Pancreas (tissue), 10 donors: ENCODE results near the gene EXOSC10. TPM values are rescaled to one million over a fixed set of nuclear protein-coding genes. Genes with fewer than 3 reads are reported as not detected.

Experiments used
- ATAC-seq, 4 donors: fragments of 200-7000 bp; cut with Tn5 transposase; one replicate each; pipeline versions ENCODE4 v1.8.0 to v1.9.1; 2020; ENCODE audit warnings: mild to moderate bottlenecking in 4 of 4, moderate library complexity in 4 of 4
- DNase-seq, 6 donors: peaks; one replicate each; pipeline ENCODE4 v3.0.0-alpha.2; 2020
- FAIRE-seq: peaks from 2 replicates; lab custom pipeline; 2012; peaks lifted over from hg19 to GRCh38; lab: Jason Lieb, UNC
- H3K27ac ChIP-seq, 4 donors: fragments of 200-600 bp; sonication (generic); 1 replicate in 3 of 4; 2 replicates in 1 of 4; pipeline versions ENCODE4 v1.5.0 to v1.8.0; 2020
- H3K27me3 ChIP-seq, 4 donors: fragments of 200-600 bp; one replicate each; pipeline ENCODE4 v1.8.0; 2021
- H3K36me3 ChIP-seq, 3 donors: fragments of 200-600 bp; sonication (generic) in 1 of 3; one replicate each; pipeline versions ENCODE4 v1.5.0 to v1.8.0; 2020 to 2021
- H3K4me1 ChIP-seq, 3 donors: fragments of 200-600 bp; one replicate each; pipeline ENCODE4 v1.8.0; 2021
- H3K4me3 ChIP-seq, 4 donors: fragments of 200-600 bp; sonication (generic) in 2 of 4; one replicate each; pipeline versions ENCODE4 v1.5.0 to v1.8.0; 2020 to 2021
- H3K9me3 ChIP-seq, 4 donors: fragments of 200-600 bp; one replicate each; pipeline ENCODE4 v1.8.0; 2021
- WGBS, 2 donors: extraction: QIAGEN DNeasy Blood & Tissue Kit; methylation state at CpG; one replicate each; pipeline ENCODE4 v1.1.7; 2013; 5-methylcytosine and 5-hydroxymethylcytosine counted together
- intact Hi-C, 3 donors: fragments of 100-400 bp; cut with DNase I; formaldehyde crosslinking; loops; one replicate each; pipeline versions ENCODE4 v1.11.1 to v1.14.2; 2022
- polyA plus RNA-seq, 2 donors: library from polyadenylated mRNA; stranded (reverse); fragments of 200-250 nt; gene quantifications; one replicate each; pipeline ENCODE4 v1.2.3, GENCODE V29; 2013
- total RNA-seq, 6 donors: library from RNA; stranded (reverse); fragmentation: NEBNext Ultra II Directional in 4 of 6; extraction: Animal tissue kit (Norgen Biotek cat#: 25700) in 4 of 6; gene quantifications; one replicate each; pipeline versions ENCODE4 v1.2.1 to v1.2.4, GENCODE V29; 2021 to 2023
- TF ChIP-seq, protein P1 (sequence below), 4 donors: fragments of 200-600 bp; sonication (generic) in 3 of 4; IDR thresholded peaks; one replicate each; pipeline versions ENCODE4 v1.5.0 to v1.8.0; 2021; ENCODE audit warnings: antibody characterized with exemption in 4 of 4
- donor health status: healthy with polysubstance abuse.
- donor health status: DM: no; HTN: no; CAD: no; lungs with moderate emphysema.
- donor health status: DM: no; HTN: no; CAD: no.
- donor health status: control.
- donor health status: control.
- donor health status: Bipolar disorder and iron deficiency.
- donor health status: DM: yes; HTN: yes; CAD: no.
- donor health status: DM: no; HTN: no; CAD: no.
- donor health status: DM: no; HTN: no; CAD: no.
- donor health status: DM: yes; HTN: yes; CAD: no.

Gene EXOSC10
- total and polyA plus RNA-seq, 8 donors, result 16.3 to 65.1 (median 22.3) TPM

GRCh38 chr1:11114966-11115365 lies 15.3 kb upstream of the EXOSC10 start:
- 80 to 82% methylated on average over 3 of the region's 3 CpGs for WGBS, 2 donors
- TF ChIP-seq, protein P1, sequence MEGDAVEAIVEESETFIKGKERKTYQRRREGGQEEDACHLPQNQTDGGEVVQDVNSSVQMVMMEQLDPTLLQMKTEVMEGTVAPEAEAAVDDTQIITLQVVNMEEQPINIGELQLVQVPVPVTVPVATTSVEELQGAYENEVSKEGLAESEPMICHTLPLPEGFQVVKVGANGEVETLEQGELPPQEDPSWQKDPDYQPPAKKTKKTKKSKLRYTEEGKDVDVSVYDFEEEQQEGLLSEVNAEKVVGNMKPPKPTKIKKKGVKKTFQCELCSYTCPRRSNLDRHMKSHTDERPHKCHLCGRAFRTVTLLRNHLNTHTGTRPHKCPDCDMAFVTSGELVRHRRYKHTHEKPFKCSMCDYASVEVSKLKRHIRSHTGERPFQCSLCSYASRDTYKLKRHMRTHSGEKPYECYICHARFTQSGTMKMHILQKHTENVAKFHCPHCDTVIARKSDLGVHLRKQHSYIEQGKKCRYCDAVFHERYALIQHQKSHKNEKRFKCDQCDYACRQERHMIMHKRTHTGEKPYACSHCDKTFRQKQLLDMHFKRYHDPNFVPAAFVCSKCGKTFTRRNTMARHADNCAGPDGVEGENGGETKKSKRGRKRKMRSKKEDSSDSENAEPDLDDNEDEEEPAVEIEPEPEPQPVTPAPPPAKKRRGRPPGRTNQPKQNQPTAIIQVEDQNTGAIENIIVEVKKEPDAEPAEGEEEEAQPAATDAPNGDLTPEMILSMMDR (IDR thresholded peaks at IDR 0.05), result no peak
- intact Hi-C loops, result no loop called here
- H3K9me3 ChIP-seq, result no peaks in the 10 kb centered on the region
- no peaks in the 10 kb centered on the region for H3K27me3 ChIP-seq
- no peak overlapping the region for H3K27ac ChIP-seq
- H3K4me1 ChIP-seq, result no peaks in the 10 kb centered on the region
- H3K36me3 ChIP-seq, result peaks cover 0 to 23% (median 8%) of the 10 kb centered on the region in 3 donors
- ATAC-seq, result no peak
- no peak for DNase-seq
- no peak overlapping the region for H3K4me3 ChIP-seq
- FAIRE-seq, result no peak

- peaks cover 0 to 39% (median 21%) of the 10 kb centered on the region in 3 donors for H3K36me3 ChIP-seq
- FAIRE-seq (no peak), ATAC-seq (no peak), DNase-seq (no peak)
- intact Hi-C loops, result no loop called here
- H3K9me3 ChIP-seq, result no peaks in the 10 kb centered on the region
- H3K4me3 ChIP-seq, result no peak overlapping the region
- TF ChIP-seq, protein P1 (IDR thresholded peaks at IDR 0.05), result no peak
- no peaks in the 10 kb centered on the region for H3K4me1 ChIP-seq
- 81 to 86% methylated on average over 7 of the region's 7 CpGs for WGBS, 2 donors
- H3K27me3 ChIP-seq, result no peaks in the 10 kb centered on the region
- no peak overlapping the region for H3K27ac ChIP-seq
These were observed 9.5 kb upstream of the EXOSC10 start for GRCh38 chr1:11109047-11109760.

DNA sequence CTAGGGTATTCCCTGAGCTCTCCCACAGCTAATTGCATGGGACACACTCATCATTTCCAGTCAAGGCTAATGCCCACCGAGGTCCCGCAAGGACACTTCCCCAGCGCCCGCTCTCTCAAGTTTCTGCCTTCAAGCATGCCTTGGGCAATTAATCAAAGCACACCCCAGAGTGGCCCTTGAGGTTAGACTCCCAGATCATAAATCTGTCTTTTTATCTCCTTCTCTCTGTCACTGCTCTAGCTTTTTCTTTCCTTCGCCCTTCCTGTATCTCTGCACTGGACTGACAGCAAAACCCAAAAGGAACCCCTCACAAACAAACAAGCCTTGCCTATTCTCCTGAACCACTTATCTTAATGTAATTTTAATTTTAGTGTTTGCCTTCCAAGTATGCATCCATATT lies 7.9 kb upstream of the EXOSC10 start:
- DNase-seq (no peak), ATAC-seq (no peak), FAIRE-seq (no peak)
- H3K27ac ChIP-seq, result no peak overlapping the region
- TF ChIP-seq, protein P1 (IDR thresholded peaks at IDR 0.05), result no peak
- intact Hi-C loops, result no loop called here
- H3K4me3 ChIP-seq, result no peak overlapping the region
- H3K27me3 ChIP-seq, result no peaks in the 10 kb centered on the region
- no peaks in the 10 kb centered on the region for H3K4me1 ChIP-seq
- peaks cover 0 to 31% (median 14%) of the 10 kb centered on the region in 3 donors for H3K36me3 ChIP-seq
- 91 to 95% methylated on average over 5 of the region's 5 CpGs for WGBS, 2 donors
- H3K9me3 ChIP-seq, result no peaks in the 10 kb centered on the region

- DNase-seq, result no peak
- H3K36me3 ChIP-seq, result peaks cover 0 to 31% (median 14%) of the 10 kb centered on the region in 3 donors
These were observed 5.9 kb upstream of the EXOSC10 start for GRCh38 chr1:11105586-11105985.

More at GRCh38 chr1:11105586-11105985, 5.9 kb upstream of the EXOSC10 start:
- Histone ChIP-seq H3K4me1 (no peaks in the 10 kb centered on the region), H3K27ac (no peak overlapping the region), H3K9me3 (no peaks in the 10 kb centered on the region), H3K27me3 (no peaks in the 10 kb centered on the region), H3K4me3 (no peak overlapping the region)
- ATAC-seq (no peak), FAIRE-seq (no peak)
- 94 to 97% methylated on average over 10 of the region's 10 CpGs for WGBS, 2 donors
- intact Hi-C loops, result no loop called here
- TF ChIP-seq, protein P1 (IDR thresholded peaks at IDR 0.05), result no peak
